ENCODE results near the gene GARIN5B.
"Not testable (repeated sequence)": the region's sequence is repeated elsewhere in the genome, so short reads cannot be mapped to it uniquely, and the experiment has no call there.

The GARIN5B gene

GRCh38 chr19:55346725-55347441 lies 16.2 kb downstream of the GARIN5B start:
- no peak for DNase-seq

- no peak for DNase-seq
These were observed 17.0 kb downstream of the GARIN5B start for GRCh38 chr19:55345818-55346724.

- DNase-seq, result no peak
These were observed 17.8 kb downstream of the GARIN5B start for GRCh38 chr19:55345101-55345817.

- DNase-seq, result no peak
These were observed 18.6 kb downstream of the GARIN5B start for GRCh38 chr19:55344444-55344843.

- no peak for DNase-seq
These were observed 21.2 kb downstream of the GARIN5B start for GRCh38 chr19:55341595-55342531.

- no peak for DNase-seq
These were observed 21.9 kb downstream of the GARIN5B start for GRCh38 chr19:55341171-55341588.

- no peak for DNase-seq
These were observed 22.3 kb downstream of the GARIN5B start for GRCh38 chr19:55340784-55341147.

GRCh38 chr19:55339889-55340783 lies 22.9 kb downstream of the GARIN5B start:
- no peak for DNase-seq

GRCh38 chr19:55339105-55339888 lies 23.8 kb downstream of the GARIN5B start, which contains the start of gene KMT5C:
KMT5C (plus strand) TSS chr19:55339876; CDS start chr19:55341937, 2,061 bp downstream.
- peak; percentile 100 for DNase-seq

- DNase-seq, result no peak
These were observed 27.0 kb downstream of the GARIN5B start for GRCh38 chr19:55336101-55336500.

- no peak for DNase-seq
These were observed 29.2 kb downstream of the GARIN5B start for GRCh38 chr19:55333870-55334269.

GRCh38 chr19:55329791-55330190 lies 33.3 kb downstream of the GARIN5B start:
- DNase-seq, result not testable (repeated sequence)

- DNase-seq, result not testable (repeated sequence)
These were observed 34.2 kb downstream of the GARIN5B start for GRCh38 chr19:55328774-55329318.

GRCh38 chr19:55325172-55325571 lies 37.9 kb downstream of the GARIN5B start, which contains the start of gene TMEM150B:
TMEM150B (minus strand) TSS chr19:55325341; CDS start chr19:55321036, 4,305 bp downstream.
- no peak for DNase-seq

- no peak for DNase-seq
These were observed 38.4 kb downstream of the GARIN5B start for GRCh38 chr19:55324662-55325061.

GRCh38 chr19:55322204-55322885 lies 40.7 kb downstream of the GARIN5B start:
- no peak for DNase-seq

- DNase-seq, result no peak
These were observed 41.5 kb downstream of the GARIN5B start for GRCh38 chr19:55321466-55322137.

GRCh38 chr19:55320844-55321419 lies 42.1 kb downstream of the GARIN5B start:
- no peak for DNase-seq

Data from kidney glomerular epithelial cell (primary cell).